ENCODE data around the gene KLRG1.

Gene KLRG1

GRCh38 chr12:8989413-8989812 lies at the start of gene KLRG1:
TSS of gene KLRG1 (plus strand) at chr12:8989546. CDS start at chr12:8989636, 90 bp downstream.
- Mint-ChIP-seq H3K36me3 (ENCODE audit: low read depth) (no peaks in the 10 kb centered on the region), H3K27me3 (ENCODE audit: low read depth) (no peaks in the 10 kb centered on the region), H3K9me3 (no peaks in the 10 kb centered on the region), H3K4me3 (no peak within 1 kb of the TSS), H3K4me1 (no peaks in the 10 kb centered on the region), H3K27ac (no peak within 1 kb of the TSS)
- TF ChIP-seq CTCF (IDR thresholded peaks at IDR 0.05; ENCODE audit: unreplicated experiment in 3 of 3) = no peak

GRCh38 chr12:8941691-8942478 lies 47.5 kb upstream of the KLRG1 start:
- Mint-ChIP-seq H3K4me3 (no peak overlapping the region), H3K9me3 (no peaks in the 10 kb centered on the region), H3K36me3 (ENCODE audit: low read depth) (peaks cover 59% of the 10 kb centered on the region), H3K27me3 (ENCODE audit: low read depth) (no peaks in the 10 kb centered on the region), H3K4me1 (peaks cover 3% of the 10 kb centered on the region), H3K27ac (no peak overlapping the region)
- no peak for TF ChIP-seq CTCF (IDR thresholded peaks at IDR 0.05; ENCODE audit: unreplicated experiment in 3 of 3)

GRCh38 chr12:8943565-8944186 lies 45.7 kb upstream of the KLRG1 start:
- H3K4me1 Mint-ChIP-seq = peaks cover 16% of the 10 kb centered on the region
- no peak overlapping the region for H3K4me3 Mint-ChIP-seq
- peaks cover 54% of the 10 kb centered on the region for H3K36me3 Mint-ChIP-seq (ENCODE audit: low read depth)
- H3K9me3 Mint-ChIP-seq = no peaks in the 10 kb centered on the region
- TF ChIP-seq CTCF (IDR thresholded peaks at IDR 0.05; ENCODE audit: unreplicated experiment in 3 of 3) = no peak
- H3K27me3 Mint-ChIP-seq (ENCODE audit: low read depth) = no peaks in the 10 kb centered on the region
- no peak overlapping the region for H3K27ac Mint-ChIP-seq

GRCh38 chr12:8946733-8947132 lies 42.6 kb upstream of the KLRG1 start:
- Mint-ChIP-seq H3K36me3 (ENCODE audit: low read depth) (peaks cover 43% of the 10 kb centered on the region), H3K27ac (no peak overlapping the region), H3K9me3 (no peaks in the 10 kb centered on the region), H3K27me3 (ENCODE audit: low read depth) (peaks cover 3% of the 10 kb centered on the region), H3K4me3 (peak overlapping the region; percentile 41 to 68 (median 51)), H3K4me1 (peaks cover 24% of the 10 kb centered on the region)
- no peak for TF ChIP-seq CTCF (IDR thresholded peaks at IDR 0.05; ENCODE audit: unreplicated experiment in 3 of 3)

- no peak for TF ChIP-seq CTCF (IDR thresholded peaks at IDR 0.05; ENCODE audit: unreplicated experiment in 3 of 3)
- Mint-ChIP-seq H3K4me1 (peaks cover 24% of the 10 kb centered on the region), H3K9me3 (no peaks in the 10 kb centered on the region), H3K4me3 (peak overlapping the region; percentile 14 to 97 (median 51)), H3K27ac (no peak overlapping the region), H3K36me3 (ENCODE audit: low read depth) (peaks cover 39% of the 10 kb centered on the region), H3K27me3 (ENCODE audit: low read depth) (peaks cover 3% of the 10 kb centered on the region)
Measured at GRCh38 chr12:8947737-8948136, 41.6 kb upstream of the KLRG1 start.

Measured in nephron (organoid).